GM18909 (cell line): ENCODE data around the gene SUSD6.
"Not testable (repeated sequence)": the region's sequence is repeated elsewhere in the genome, so short reads cannot be mapped to it uniquely, and the experiment has no call there.

Experiments
- ATAC-seq: cut with Tn5 transposase; IDR thresholded peaks from one replicate; pipeline ENCODE4 v1.9.1; 2021; ENCODE audit warnings: mild to moderate bottlenecking; ENCODE audit not compliant: unreplicated experiment, poor library complexity

SUSD6 gene

GRCh38 chr14:69692594-69692993 is 81.2 kb downstream of the SUSD6 start:
- no peak for ATAC-seq

DNA sequence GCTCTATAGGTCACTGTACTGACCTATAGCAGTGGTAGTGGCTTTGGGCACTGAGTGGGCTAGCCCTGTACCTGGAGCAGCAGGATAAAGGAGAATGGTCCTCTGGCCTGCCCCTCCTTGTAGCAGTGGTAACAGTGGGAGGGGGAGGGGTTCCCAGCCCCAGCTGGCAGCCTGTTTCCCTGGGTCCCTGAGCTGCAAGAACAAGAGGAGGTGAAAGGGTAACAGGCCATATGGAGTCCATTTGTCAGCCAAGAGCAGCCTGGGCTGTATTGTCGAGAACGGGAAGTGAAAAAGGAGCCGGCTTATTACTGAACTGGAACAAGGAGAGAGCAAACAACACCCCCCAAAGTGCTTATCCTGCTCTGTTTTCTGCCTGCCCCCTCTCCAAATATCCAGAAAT is 81.7 kb downstream of the SUSD6 start:
- no peak for ATAC-seq

DNA sequence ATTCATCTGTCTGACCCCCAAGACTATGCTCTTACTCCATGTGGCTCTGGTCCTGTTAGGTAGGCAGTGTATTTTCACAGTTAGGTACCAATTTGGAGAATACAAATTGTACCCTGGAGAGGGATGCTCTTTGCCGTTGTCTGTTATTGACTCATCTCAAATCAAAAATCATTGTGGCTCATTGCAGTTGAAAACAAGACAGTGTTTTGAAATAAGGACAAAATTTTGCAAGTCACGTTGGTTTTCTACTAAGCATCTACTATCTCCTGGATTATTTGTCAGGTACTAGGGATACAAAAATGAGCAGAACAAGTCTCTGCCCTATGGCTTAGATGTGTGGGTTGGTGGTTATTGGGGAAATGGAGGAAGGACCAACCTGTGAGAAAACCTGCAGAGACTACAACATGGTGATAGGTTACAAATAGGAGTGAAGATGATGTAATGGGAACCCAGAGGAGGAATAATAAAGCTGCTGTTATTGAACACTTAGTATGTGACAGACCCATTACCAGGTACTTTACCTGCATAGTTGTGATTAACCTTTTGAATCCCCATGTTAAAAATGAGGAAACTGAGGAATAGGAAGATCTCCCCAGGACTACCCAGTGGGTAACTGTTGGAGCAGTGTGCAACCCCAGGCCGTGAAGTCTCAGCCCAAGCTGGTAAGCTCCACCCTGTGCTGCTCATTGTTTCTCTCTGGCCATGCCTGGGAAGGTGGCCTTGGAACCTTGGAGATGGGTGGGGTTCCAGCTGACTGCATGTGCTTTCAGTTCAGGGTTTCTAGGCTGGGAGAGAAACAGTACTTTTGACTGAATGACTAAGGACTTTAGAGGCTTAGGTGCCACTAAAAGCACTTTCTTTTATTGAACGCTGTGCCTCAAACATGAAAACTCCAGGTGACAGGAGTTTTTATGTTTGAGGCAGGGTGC is 82.7 kb downstream of the SUSD6 start:
- ATAC-seq, result no peak

- ATAC-seq, result no peak
Measured at GRCh38 chr14:69694730-69695281, 83.4 kb downstream of the SUSD6 start.

- peak; percentile 43 for ATAC-seq
Measured at GRCh38 chr14:69695322-69696203, 84.2 kb downstream of the SUSD6 start.

DNA sequence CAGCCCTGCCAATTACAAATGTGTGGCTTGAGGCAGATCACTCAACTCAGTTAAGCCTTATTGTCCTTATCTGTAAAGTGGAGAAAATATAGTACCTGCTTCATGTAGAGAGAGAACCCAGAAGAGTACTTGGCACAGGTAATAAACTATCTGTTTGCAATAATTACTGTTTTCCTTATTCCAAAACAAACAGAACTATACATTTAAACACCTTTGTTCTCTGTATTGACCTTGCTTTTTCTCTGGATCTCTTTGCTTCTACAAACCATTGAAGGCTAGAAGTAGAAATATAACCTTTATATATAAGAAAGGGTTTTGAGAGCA is 84.8 kb downstream of the SUSD6 start:
- no peak for ATAC-seq

GRCh38 chr14:69696633-69697557 is 85.5 kb downstream of the SUSD6 start:
- no peak for ATAC-seq

GRCh38 chr14:69698572-69698971 is 87.2 kb downstream of the SUSD6 start:
- no peak for ATAC-seq

DNA sequence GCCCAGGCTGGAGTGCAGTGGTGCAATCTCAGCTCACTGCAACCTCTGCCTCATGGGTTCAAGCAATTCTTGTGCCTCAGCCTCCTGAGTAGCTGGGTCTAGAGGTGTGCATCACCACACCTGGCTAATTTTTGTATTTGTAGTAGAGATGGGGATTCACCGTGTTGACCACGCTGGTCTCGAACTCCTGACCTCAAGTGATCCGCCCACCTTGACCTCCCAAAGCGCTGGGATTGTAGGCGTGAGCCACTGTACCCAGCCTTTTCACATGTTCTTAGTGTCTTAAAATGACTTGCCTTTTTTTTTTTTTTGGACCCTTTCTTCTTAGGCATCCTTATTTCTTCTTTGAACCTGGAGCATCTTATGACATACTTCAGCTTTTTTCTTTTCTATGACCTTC is 87.8 kb downstream of the SUSD6 start:
- not testable (repeated sequence) for ATAC-seq

- no peak for ATAC-seq
Measured at GRCh38 chr14:69699748-69700303, 88.4 kb downstream of the SUSD6 start.

GRCh38 chr14:69700575-69700974 is 89.2 kb downstream of the SUSD6 start:
- no peak for ATAC-seq

- no peak for ATAC-seq
Measured at GRCh38 chr14:69701291-69701690, 89.9 kb downstream of the SUSD6 start.

DNA sequence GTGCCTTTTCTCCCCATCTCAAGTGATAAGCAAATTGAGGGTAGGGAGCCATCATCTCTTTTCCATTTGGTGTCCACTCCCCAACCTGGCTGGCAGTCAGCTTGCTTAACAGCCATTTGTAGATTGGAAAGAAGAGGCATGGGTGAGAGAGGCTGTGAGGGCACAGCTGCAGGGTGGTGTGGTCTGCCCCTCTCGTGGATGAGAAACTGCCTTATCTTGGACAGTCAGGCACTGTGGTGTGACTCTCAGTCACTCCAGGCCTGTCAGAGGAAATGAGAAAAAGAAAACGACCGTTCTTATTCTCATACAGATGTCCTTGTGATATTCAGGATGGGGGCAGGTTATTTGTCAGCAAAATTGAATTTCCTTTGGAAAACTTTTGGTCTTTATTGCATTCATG is 90.5 kb downstream of the SUSD6 start:
- ATAC-seq, result no peak

DNA sequence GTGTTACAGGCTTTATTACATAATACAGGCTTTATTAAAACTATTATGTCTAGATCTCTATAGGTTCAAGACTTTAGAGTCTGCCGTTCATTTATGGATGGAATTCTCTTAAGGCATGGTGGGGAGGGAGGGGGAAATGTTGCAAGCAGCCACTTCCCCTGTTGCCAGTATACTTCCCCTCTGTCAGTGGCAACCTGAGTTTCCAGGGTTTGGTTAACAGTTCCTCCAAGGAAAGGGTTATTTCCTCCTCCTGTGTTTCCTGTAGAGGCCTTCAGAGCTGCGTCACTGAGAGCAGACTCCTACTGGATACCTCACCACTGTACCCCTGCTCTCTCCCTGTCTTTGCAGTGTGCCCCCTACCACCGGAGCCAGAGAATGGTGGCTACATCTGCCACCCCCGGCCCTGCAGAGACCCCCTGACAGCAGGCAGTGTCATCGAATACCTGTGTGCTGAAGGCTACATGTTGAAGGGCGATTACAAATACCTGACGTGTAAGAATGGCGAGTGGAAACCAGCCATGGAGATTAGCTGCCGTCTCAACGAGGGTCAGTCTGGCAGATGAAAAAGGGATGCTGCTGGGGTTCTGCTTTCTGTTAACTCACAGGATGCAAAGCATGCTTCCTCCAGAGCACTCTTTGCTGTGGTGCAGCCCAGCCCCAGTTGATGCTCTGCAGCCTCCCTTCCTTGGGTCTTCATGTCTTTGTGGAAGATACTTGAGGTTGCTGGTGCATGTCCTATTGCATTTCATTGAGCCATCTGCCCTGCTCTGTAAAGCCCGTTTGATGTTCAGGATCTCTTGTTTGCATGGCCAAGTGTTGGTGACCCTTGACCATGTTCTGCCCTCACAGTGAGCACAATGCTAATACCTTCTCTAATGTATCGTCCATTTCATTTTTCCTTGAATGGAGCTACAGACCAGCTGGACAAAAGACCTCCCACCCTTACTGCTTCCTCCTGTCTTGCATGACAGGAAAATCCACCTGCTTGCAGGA is 91.9 kb downstream of the SUSD6 start:
- ATAC-seq, result no peak

GRCh38 chr14:69704319-69704718 is 92.9 kb downstream of the SUSD6 start:
- no peak for ATAC-seq

DNA sequence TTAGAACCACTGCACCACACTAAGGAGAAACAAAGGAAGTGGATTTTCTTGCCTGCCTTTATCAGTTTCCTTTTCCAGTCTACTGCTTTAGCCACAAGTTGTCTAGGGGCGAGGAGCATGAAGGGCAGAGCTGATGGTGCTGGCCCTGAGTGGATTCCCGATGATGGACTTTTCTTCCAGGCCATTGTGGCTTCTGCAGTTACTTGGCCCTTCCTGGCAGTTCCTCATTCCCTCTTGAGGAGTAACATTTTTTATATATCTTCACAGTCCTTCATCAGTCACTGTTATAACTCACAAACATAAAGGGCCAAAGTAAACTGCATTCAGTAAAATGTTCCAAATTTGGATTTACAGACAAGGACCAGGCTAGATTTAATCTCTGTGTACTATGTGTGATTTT is 94.3 kb downstream of the SUSD6 start:
- ATAC-seq, result no peak

- ATAC-seq, result no peak
Measured at GRCh38 chr14:69708049-69708448, 96.7 kb downstream of the SUSD6 start.
